IPS-NIHi11 (cell line): Measurements from ENCODE around the gene MAST3.

ENCODE experiments used
- DNase-seq: peaks from one replicate; pipeline ENCODE4 v3.0.0; 2012; ENCODE audit warnings: mixed read lengths, low spot score

The MAST3 gene

GRCh38 chr19:18097217-18097992, at the start of gene MAST3:
Gene MAST3, plus strand, starts transcription at chr19:18097778. Its CDS starts 15 bp downstream, at chr19:18097793.
- peak; percentile 99 for DNase-seq

- no peak for DNase-seq
Observed at GRCh38 chr19:18049385-18049784, 48.2 kb upstream of the MAST3 start.

GRCh38 chr19:18051887-18052286, 45.7 kb upstream of the MAST3 start:
- peak; percentile 38 for DNase-seq

- no peak for DNase-seq
Observed at GRCh38 chr19:18053576-18054219, 43.9 kb upstream of the MAST3 start.

- DNase-seq: no peak
Observed at GRCh38 chr19:18055967-18056366, 41.6 kb upstream of the MAST3 start.

GRCh38 chr19:18057557-18057956, 40.0 kb upstream of the MAST3 start:
- DNase-seq: no peak

GRCh38 chr19:18058208-18059009, 39.2 kb upstream of the MAST3 start:
- peak; percentile 91 for DNase-seq

GRCh38 chr19:18059297-18059696, 38.3 kb upstream of the MAST3 start:
- no peak for DNase-seq

- DNase-seq: no peak
Observed at GRCh38 chr19:18059902-18060301, 37.7 kb upstream of the MAST3 start.

GRCh38 chr19:18060472-18060871, 37.1 kb upstream of the MAST3 start:
- DNase-seq: peak; percentile 33

- no peak for DNase-seq
Observed at GRCh38 chr19:18062028-18062427, 35.5 kb upstream of the MAST3 start.

- no peak for DNase-seq
Observed at GRCh38 chr19:18063463-18063862, 34.1 kb upstream of the MAST3 start.

GRCh38 chr19:18065173-18065495, 32.4 kb upstream of the MAST3 start:
- no peak for DNase-seq

- DNase-seq: no peak
Observed at GRCh38 chr19:18068395-18068794, 29.2 kb upstream of the MAST3 start.

GRCh38 chr19:18069383-18069782, 28.2 kb upstream of the MAST3 start:
- no peak for DNase-seq

GRCh38 chr19:18070181-18070580, 27.4 kb upstream of the MAST3 start:
- DNase-seq: no peak

GRCh38 chr19:18072335-18072734, 25.2 kb upstream of the MAST3 start:
- no peak for DNase-seq

- DNase-seq: no peak
Observed at GRCh38 chr19:18073197-18073596, 24.4 kb upstream of the MAST3 start.

GRCh38 chr19:18074192-18074591, 23.4 kb upstream of the MAST3 start:
- DNase-seq: no peak

GRCh38 chr19:18083929-18084684, 13.5 kb upstream of the MAST3 start:
- no peak for DNase-seq

GRCh38 chr19:18085702-18086457, 11.7 kb upstream of the MAST3 start:
- no peak for DNase-seq
